Measurements from ENCODE around the gene GLT6D1. TPM values are rescaled to one million over a fixed set of nuclear protein-coding genes. Genes with fewer than 3 reads are reported as not detected.

Gene GLT6D1
- total and polyA plus RNA-seq, 3 donors from 2014 or later, result 0.47 to 1.6 TPM; not detected in 1

DNA sequence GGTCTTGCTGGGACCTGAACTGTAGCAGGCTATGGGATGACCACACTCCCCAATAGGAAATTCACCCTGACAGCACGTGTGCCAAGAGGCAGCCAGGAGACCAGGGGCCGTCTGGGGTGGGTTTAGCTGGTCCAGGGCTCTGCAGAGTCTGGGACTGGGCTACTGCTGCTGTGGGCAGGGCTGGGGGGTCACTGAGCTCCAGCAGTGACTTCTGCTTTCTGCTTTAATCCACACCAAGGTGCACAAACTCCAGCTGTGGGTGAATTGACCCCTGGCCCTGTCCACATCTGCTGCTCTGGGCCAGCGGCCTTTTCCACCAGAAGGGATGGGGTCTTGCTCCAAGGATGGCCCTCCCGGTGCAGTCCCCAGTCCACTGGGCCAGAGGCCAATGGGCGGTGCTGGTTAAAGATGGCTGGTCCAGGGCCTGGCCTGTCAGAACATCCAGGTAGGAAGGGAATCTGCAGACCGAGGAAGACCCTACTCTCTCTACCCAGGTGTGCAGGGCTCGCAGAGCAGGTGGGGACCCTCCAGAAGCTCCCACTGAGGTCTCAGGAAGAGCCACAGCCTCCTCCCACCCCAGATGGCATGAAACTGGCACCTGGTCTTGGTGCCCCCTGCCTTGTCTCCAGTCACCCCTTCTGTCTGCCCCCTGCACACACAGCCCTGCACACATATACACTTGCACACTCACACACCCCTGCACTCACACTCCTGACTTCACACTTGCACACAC is 28.0 kb downstream of the GLT6D1 start:
- 90 to 100% methylated on average over 1 to 7 of the region's 7 CpGs for WGBS, 2 donors
- DNase-seq, result peak; percentile 9

DNA sequence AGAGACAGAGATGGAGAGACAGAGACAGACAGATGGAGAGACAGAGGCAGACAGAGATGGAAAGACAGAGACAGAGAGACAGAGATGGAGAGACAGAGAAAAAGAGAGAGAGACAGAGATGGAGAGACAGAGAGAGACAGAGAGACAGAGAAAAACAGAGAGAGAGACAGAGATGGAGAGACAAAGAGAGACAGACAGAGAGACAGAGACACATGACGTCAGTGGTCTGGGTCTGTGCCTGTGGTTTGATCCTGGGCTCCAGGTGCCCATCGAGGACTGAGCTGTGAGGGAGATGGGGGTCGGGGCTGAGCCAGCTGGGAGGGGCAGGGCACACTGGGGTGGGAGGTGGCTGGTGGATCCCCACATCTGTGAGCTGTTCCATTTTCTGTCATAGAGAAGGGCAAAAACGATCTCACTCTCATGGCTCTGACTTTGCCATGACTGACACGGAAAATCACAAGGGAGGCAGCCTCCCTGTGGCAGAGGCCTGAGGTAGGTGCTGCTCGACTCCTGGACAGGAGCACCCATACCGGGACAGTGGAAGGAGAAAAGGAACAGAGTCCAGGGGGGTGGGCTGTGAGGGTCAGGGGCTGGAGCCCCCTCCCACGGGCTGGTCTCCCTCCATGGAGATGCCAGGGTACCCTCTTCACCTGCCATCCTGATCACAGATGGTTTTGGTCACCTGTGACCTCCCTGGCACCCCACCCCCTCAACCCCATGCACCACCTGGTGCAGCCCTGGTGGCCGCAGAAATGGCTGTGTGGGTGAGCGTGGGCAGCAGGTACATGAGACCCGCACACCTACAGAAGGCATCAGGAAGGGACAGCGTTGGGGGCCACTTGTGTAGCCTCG is 28.8 kb downstream of the GLT6D1 start:
- intact Hi-C loops (cut with DNase I; ENCODE audit: low total_unique reads), result no loop called here
- 84 to 85% methylated on average over 10 to 13 of the region's 13 CpGs for WGBS, 2 donors
- no peaks in the 10 kb centered on the region for H3K9me3 ChIP-seq

More for the DNA sequence above, 28.0 kb downstream of the GLT6D1 start:
- TF ChIP-seq POLR2A (IDR thresholded peaks at IDR 0.05), result no peak
- TF ChIP-seq, protein P1, sequence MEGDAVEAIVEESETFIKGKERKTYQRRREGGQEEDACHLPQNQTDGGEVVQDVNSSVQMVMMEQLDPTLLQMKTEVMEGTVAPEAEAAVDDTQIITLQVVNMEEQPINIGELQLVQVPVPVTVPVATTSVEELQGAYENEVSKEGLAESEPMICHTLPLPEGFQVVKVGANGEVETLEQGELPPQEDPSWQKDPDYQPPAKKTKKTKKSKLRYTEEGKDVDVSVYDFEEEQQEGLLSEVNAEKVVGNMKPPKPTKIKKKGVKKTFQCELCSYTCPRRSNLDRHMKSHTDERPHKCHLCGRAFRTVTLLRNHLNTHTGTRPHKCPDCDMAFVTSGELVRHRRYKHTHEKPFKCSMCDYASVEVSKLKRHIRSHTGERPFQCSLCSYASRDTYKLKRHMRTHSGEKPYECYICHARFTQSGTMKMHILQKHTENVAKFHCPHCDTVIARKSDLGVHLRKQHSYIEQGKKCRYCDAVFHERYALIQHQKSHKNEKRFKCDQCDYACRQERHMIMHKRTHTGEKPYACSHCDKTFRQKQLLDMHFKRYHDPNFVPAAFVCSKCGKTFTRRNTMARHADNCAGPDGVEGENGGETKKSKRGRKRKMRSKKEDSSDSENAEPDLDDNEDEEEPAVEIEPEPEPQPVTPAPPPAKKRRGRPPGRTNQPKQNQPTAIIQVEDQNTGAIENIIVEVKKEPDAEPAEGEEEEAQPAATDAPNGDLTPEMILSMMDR (IDR thresholded peaks at IDR 0.05), result no peak
- Histone ChIP-seq H3K4me1 (no peaks in the 10 kb centered on the region), H3K9me3 (no peaks in the 10 kb centered on the region), H3K36me3 (ENCODE audit: low read depth, missing control alignments) (no peaks in the 10 kb centered on the region), H3K27me3 (no peaks in the 10 kb centered on the region), H3K27ac (no peak overlapping the region), H3K4me3 (no peak overlapping the region)
- intact Hi-C loops (cut with DNase I; ENCODE audit: low total_unique reads), result no loop called here

DNA sequence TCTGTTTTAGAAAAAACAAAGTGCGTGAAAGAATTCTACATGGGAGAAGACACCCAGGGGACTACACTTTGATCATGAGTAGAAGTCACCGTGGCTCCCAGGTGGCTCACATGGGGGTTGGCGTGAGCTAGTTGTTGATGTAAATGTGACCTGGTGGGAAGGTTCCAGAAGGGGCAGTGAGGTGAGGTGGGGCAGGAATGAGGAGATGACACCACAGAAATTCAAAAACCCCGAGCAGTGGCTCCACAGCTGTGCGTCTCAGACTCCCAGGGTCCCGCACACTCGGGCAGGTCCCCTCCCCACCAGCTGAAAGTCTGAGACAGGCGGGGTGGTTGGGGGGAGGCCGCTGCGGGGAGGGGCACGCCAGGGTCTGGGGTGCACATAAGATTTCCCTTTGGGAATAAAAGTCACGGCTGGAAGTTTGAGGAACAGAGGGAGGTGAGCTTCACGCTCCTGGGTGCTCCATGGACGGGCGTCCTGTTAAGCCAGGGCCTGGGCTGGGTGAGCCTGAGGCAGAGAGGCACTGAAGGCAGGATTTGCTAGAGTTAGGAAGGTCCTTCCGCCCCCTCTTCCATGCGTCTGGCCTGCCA is 29.9 kb downstream of the GLT6D1 start:
- intact Hi-C loops (cut with DNase I; ENCODE audit: low total_unique reads), result no loop called here
- DNase-seq, result peak; percentile 3
- Histone ChIP-seq H3K4me1 (no peaks in the 10 kb centered on the region), H3K36me3 (ENCODE audit: low read depth, missing control alignments) (no peaks in the 10 kb centered on the region), H3K27me3 (no peaks in the 10 kb centered on the region), H3K27ac (no peak overlapping the region), H3K9me3 (no peaks in the 10 kb centered on the region), H3K4me3 (no peak overlapping the region)
- TF ChIP-seq, protein P1 (IDR thresholded peaks at IDR 0.05), result no peak
- TF ChIP-seq POLR2A (IDR thresholded peaks at IDR 0.05), result no peak
- 84 to 90% methylated on average over 17 of the region's 17 CpGs for WGBS, 2 donors

More for the DNA sequence above, 28.8 kb downstream of the GLT6D1 start:
- Histone ChIP-seq H3K4me1 (no peaks in the 10 kb centered on the region), H3K4me3 (no peak overlapping the region), H3K27me3 (no peaks in the 10 kb centered on the region), H3K27ac (no peak overlapping the region), H3K36me3 (ENCODE audit: low read depth, missing control alignments) (no peaks in the 10 kb centered on the region)
- TF ChIP-seq, protein P1 (IDR thresholded peaks at IDR 0.05), result no peak
- no peak for TF ChIP-seq POLR2A (IDR thresholded peaks at IDR 0.05)
- DNase-seq, result peak; percentile 7

DNA sequence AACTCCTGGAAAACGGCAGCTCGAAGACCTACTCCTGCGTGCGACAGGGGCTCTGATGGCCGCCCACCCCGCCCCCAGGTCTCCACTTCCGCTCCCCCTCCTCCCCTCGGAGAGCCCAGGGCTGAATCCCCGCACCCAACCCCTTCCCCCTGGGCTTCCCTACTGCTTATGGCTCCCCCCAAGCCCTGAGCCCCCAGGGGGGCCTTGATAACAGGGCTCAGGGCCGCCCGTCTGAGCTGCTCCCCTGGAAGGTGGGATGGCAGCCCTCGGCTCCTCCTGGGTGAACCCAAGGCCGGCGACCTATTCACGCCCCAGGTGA is 30.4 kb downstream of the GLT6D1 start:
- intact Hi-C loops (cut with DNase I; ENCODE audit: low total_unique reads), result no loop called here
- no peaks in the 10 kb centered on the region for H3K27me3 ChIP-seq
- 81 to 86% methylated on average over 14 to 15 of the region's 15 CpGs for WGBS, 2 donors

More for the DNA sequence above, 30.4 kb downstream of the GLT6D1 start:
- no peak overlapping the region for H3K4me3 ChIP-seq
- no peak overlapping the region for H3K27ac ChIP-seq
- no peaks in the 10 kb centered on the region for H3K9me3 ChIP-seq
- no peaks in the 10 kb centered on the region for H3K4me1 ChIP-seq
- TF ChIP-seq, protein P1 (IDR thresholded peaks at IDR 0.05), result no peak
- no peak for TF ChIP-seq POLR2A (IDR thresholded peaks at IDR 0.05)
- DNase-seq, result no peak
- no peaks in the 10 kb centered on the region for H3K36me3 ChIP-seq (ENCODE audit: low read depth, missing control alignments)

All from testis (tissue), 3 donors.